GM18520 (cell line): ENCODE data around the gene THTPA.
"Not testable (repeated sequence)": the region's sequence is repeated elsewhere in the genome, so short reads cannot be mapped to it uniquely, and the experiment has no call there.

ENCODE experiments used
- ATAC-seq: cut with Tn5 transposase; IDR thresholded peaks from one replicate; pipeline ENCODE4 v1.9.1; 2021; ENCODE audit not compliant: unreplicated experiment

Gene THTPA

GRCh38 chr14:23532658-23533057 lies 23.4 kb upstream of the THTPA start:
- ATAC-seq, result no peak

GRCh38 chr14:23533652-23534435 lies 22.2 kb upstream of the THTPA start:
- ATAC-seq, result no peak

GRCh38 chr14:23535943-23536342 lies 20.1 kb upstream of the THTPA start:
- no peak for ATAC-seq

GRCh38 chr14:23536494-23536893 lies 19.6 kb upstream of the THTPA start:
- ATAC-seq, result no peak

- ATAC-seq, result not testable (repeated sequence)
These were observed 19.2 kb upstream of the THTPA start for GRCh38 chr14:23536906-23537305.

GRCh38 chr14:23537351-23538049 lies 18.6 kb upstream of the THTPA start:
- no peak for ATAC-seq

- no peak for ATAC-seq
These were observed 17.9 kb upstream of the THTPA start for GRCh38 chr14:23538050-23538718.

GRCh38 chr14:23538785-23539184 lies 17.3 kb upstream of the THTPA start:
- ATAC-seq, result no peak

- no peak for ATAC-seq
These were observed 16.6 kb upstream of the THTPA start for GRCh38 chr14:23539248-23540140.

GRCh38 chr14:23540141-23540469 lies 16.0 kb upstream of the THTPA start:
- ATAC-seq, result no peak

GRCh38 chr14:23542261-23542660 lies 13.8 kb upstream of the THTPA start:
- no peak for ATAC-seq

- no peak for ATAC-seq
These were observed 12.7 kb upstream of the THTPA start for GRCh38 chr14:23543403-23543802.

- ATAC-seq, result no peak
These were observed 11.3 kb upstream of the THTPA start for GRCh38 chr14:23544511-23545447.

GRCh38 chr14:23545740-23546365 lies 10.2 kb upstream of the THTPA start:
- ATAC-seq, result no peak

GRCh38 chr14:23546450-23547035 lies 9.5 kb upstream of the THTPA start:
- no peak for ATAC-seq

- ATAC-seq, result no peak
These were observed 8.1 kb upstream of the THTPA start for GRCh38 chr14:23547924-23548323.

- ATAC-seq, result no peak
These were observed 7.4 kb upstream of the THTPA start for GRCh38 chr14:23548351-23549318.
